OCI-LY3 (cell line): ENCODE measurements around the gene FUZ.

Source experiments
- H2AFZ ChIP-seq: fragments of 200-600, 300-600 bp; shearing (Covaris generic); 2 replicates; pipeline ENCODE4 v1.6.0; 2014; ENCODE audit warnings: antibody characterized with exemption, low read depth, low read length
- H3K27ac ChIP-seq: fragments of 200-600, 300-600 bp; sonication (generic); 2 replicates; pipeline ENCODE4 v1.5.1; 2014; ENCODE audit warnings: mild to moderate bottlenecking, low read length, moderate library complexity, mixed read lengths
- H3K27me3 ChIP-seq: fragments of 200-600, 300-600 bp; sonication (generic); 2 replicates; pipeline ENCODE4 v1.6.1; 2014; ENCODE audit warnings: low read depth, low read length, mixed read lengths
- H3K36me3 ChIP-seq: fragments of 200-600, 300-600 bp; sonication (generic); replicated peaks from 2 replicates; pipeline ENCODE3; 2014; ENCODE audit warnings: low read depth, low read length, mixed read lengths
- H3K4me1 ChIP-seq: fragments of 300-600, 200-600 bp; sonication (generic); 2 replicates; pipeline ENCODE4 v1.6.1; 2014; ENCODE audit warnings: low read length, mixed read lengths
- H3K4me2 ChIP-seq: fragments of 200-600, 300-600 bp; sonication (generic); 2 replicates; pipeline ENCODE4 v1.6.1; 2014; ENCODE audit warnings: low read length, mixed read lengths
- H3K4me3 ChIP-seq: fragments of 300-600, 200-600 bp; sonication (generic); 2 replicates; pipeline ENCODE4 v1.5.1; 2014; ENCODE audit warnings: antibody characterized with exemption, mild to moderate bottlenecking, low read length, moderate library complexity
- H3K79me2 ChIP-seq: fragments of 300-600, 200-600 bp; shearing (Covaris generic); 2 replicates; pipeline ENCODE4 v1.6.1; 2014; ENCODE audit warnings: mild to moderate bottlenecking, low read length, mixed read lengths
- H3K9ac ChIP-seq: fragments of 300-600, 200-600 bp; shearing (Covaris generic); 2 replicates; pipeline ENCODE4 v1.6.0; 2014; ENCODE audit warnings: mild to moderate bottlenecking, low read length, moderate library complexity
- H3K9me3 ChIP-seq: fragments of 200-600, 300-600 bp; shearing (Covaris generic); 2 replicates; pipeline ENCODE4 v1.6.1; 2014; ENCODE audit warnings: low read length, mixed read lengths; ENCODE audit not compliant: insufficient read depth
- H4K20me1 ChIP-seq: fragments of 200-600, 300-600 bp; sonication (generic); 2 replicates; pipeline ENCODE4 v1.6.1; 2016; ENCODE audit warnings: low read length, mixed read lengths; ENCODE audit not compliant: insufficient read depth
- EZH2phosphoT487 ChIP-seq: fragments of 200-600 bp; shearing (Covaris generic); IDR thresholded peaks from 2 replicates; pipeline ENCODE4 v1.6.1; 2018; ENCODE audit warnings: antibody characterized with exemption, mixed run types, low read depth
- TF ChIP-seq, protein P1 (sequence below): fragments of 200-600, 300-600 bp; sonication (generic); IDR thresholded peaks from 2 replicates; pipeline ENCODE4 v1.5.1; 2014; ENCODE audit warnings: antibody characterized with exemption, low read length, low read depth

The FUZ gene

DNA sequence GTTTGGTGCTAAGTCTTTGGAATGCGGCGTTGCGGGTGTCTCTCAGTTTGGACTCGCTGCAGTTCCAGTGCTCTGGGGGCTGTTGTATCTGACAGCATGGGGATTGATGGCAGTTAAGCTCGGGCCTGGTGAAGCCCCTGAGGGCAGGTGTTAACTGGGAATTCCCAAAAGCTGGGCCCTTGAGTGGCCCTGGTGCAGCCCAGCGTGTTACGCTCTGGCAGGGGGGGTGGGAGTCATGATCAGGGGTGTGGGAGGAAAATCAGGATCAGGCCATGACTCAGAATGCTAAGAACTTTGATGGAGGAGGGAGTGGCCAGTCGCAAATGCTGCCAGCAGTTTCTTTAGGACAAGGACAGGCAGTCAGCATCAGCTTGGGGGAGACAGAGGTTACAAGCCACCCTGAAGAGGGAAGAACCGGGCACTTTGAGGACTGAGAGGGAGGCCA, 26.7 kb downstream of the FUZ start:
- H2AFZ ChIP-seq, result no peak overlapping the region
- no peaks in the 10 kb centered on the region for H3K9me3 ChIP-seq
- no peak overlapping the region for H3K4me3 ChIP-seq
- TF ChIP-seq, protein P1, sequence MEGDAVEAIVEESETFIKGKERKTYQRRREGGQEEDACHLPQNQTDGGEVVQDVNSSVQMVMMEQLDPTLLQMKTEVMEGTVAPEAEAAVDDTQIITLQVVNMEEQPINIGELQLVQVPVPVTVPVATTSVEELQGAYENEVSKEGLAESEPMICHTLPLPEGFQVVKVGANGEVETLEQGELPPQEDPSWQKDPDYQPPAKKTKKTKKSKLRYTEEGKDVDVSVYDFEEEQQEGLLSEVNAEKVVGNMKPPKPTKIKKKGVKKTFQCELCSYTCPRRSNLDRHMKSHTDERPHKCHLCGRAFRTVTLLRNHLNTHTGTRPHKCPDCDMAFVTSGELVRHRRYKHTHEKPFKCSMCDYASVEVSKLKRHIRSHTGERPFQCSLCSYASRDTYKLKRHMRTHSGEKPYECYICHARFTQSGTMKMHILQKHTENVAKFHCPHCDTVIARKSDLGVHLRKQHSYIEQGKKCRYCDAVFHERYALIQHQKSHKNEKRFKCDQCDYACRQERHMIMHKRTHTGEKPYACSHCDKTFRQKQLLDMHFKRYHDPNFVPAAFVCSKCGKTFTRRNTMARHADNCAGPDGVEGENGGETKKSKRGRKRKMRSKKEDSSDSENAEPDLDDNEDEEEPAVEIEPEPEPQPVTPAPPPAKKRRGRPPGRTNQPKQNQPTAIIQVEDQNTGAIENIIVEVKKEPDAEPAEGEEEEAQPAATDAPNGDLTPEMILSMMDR, result no peak
- TF ChIP-seq EZH2phosphoT487, result no peak
- H3K79me2 ChIP-seq, result no peaks in the 10 kb centered on the region
- H3K9ac ChIP-seq, result no peak overlapping the region
- H3K36me3 ChIP-seq, result peaks cover 30% of the 10 kb centered on the region
- no peak overlapping the region for H3K4me2 ChIP-seq
- H4K20me1 ChIP-seq, result no peaks in the 10 kb centered on the region
- no peaks in the 10 kb centered on the region for H3K27me3 ChIP-seq
- no peaks in the 10 kb centered on the region for H3K4me1 ChIP-seq
- no peak overlapping the region for H3K27ac ChIP-seq

DNA sequence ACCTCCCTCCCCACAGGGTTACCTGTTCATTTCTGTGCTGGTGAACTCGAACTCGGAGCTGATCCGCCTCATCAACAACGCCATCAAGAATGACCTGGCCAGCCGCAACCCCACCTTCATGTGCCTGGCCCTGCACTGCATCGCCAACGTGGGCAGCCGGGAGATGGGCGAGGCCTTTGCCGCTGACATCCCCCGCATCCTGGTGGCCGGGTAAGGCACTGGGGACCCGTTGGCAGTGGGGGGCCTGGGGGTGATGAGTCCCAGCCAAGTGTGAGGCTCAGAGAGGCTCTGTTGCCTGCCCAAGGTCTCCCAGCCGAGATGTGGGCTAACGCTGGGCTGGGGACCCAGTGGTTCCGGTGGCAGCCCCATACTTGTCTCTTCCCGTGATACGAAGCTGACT, 30.6 kb downstream of the FUZ start:
- no peak overlapping the region for H3K27ac ChIP-seq
- no peak overlapping the region for H2AFZ ChIP-seq
- no peak overlapping the region for H3K9ac ChIP-seq
- peaks cover 24% of the 10 kb centered on the region for H3K36me3 ChIP-seq
- H3K4me2 ChIP-seq, result no peak overlapping the region
- H3K4me1 ChIP-seq, result peaks cover 16% of the 10 kb centered on the region
- H3K27me3 ChIP-seq, result no peaks in the 10 kb centered on the region
- no peaks in the 10 kb centered on the region for H4K20me1 ChIP-seq
- H3K79me2 ChIP-seq, result no peaks in the 10 kb centered on the region
- TF ChIP-seq EZH2phosphoT487, result no peak
- TF ChIP-seq, protein P1, result no peak
- H3K9me3 ChIP-seq, result no peaks in the 10 kb centered on the region
- H3K4me3 ChIP-seq, result no peak overlapping the region

DNA sequence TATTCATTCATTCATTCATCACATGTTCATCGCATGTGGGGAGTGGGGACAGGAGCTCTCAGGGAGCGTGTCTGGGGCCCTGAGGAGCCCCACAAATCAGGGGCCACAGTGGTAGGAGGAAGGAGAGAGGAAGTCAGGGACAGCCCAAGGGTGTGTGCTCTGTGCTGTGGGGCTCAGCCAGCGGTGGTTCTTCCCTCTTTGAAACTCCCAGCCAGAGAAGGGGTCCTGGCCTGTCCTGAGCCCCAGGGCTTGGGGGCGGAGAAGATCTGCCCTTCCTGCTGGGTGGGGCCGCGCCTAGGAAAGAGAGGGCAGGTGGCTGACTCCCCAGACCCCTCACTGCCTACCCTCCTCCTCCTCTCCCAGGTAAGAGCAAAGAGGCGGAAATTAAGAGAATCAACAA, 31.7 kb downstream of the FUZ start:
- no peaks in the 10 kb centered on the region for H3K79me2 ChIP-seq
- H3K4me3 ChIP-seq, result no peak overlapping the region
- H3K9ac ChIP-seq, result no peak overlapping the region
- H2AFZ ChIP-seq, result no peak overlapping the region
- peaks cover 24% of the 10 kb centered on the region for H3K36me3 ChIP-seq
- H4K20me1 ChIP-seq, result no peaks in the 10 kb centered on the region
- peaks cover 16% of the 10 kb centered on the region for H3K4me1 ChIP-seq
- H3K27me3 ChIP-seq, result no peaks in the 10 kb centered on the region
- TF ChIP-seq, protein P1, result no peak
- no peak for TF ChIP-seq EZH2phosphoT487
- no peaks in the 10 kb centered on the region for H3K9me3 ChIP-seq
- no peak overlapping the region for H3K27ac ChIP-seq
- H3K4me2 ChIP-seq, result no peak overlapping the region

DNA sequence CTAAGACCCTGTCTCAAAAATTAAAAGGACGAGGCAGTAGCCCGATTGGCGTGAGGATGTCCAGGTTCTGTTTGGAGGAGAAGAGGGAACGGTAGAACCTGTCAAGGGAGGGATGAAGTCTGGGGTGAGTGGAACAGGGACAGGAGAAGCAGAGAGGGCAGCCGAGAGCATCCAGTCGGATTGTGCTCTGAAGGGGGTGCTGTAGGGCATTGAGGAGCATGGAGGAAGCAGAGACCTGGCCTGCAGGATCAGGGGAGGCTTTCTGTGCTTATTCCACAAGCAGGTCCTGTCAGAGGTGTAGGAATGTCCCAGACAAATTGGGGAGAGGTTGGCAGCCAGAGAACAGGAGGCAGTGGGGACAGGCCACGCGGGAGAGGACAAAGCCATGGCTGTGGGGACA, 32.2 kb downstream of the FUZ start:
- Histone ChIP-seq H3K4me3 (no peak overlapping the region), H3K27ac (no peak overlapping the region), H3K79me2 (no peaks in the 10 kb centered on the region), H2AFZ (no peak overlapping the region), H3K36me3 (peaks cover 24% of the 10 kb centered on the region), H3K27me3 (no peaks in the 10 kb centered on the region), H4K20me1 (peaks cover 3% of the 10 kb centered on the region; the same call in 1 of the 2 replicates), H3K4me2 (no peak overlapping the region), H3K4me1 (peaks cover 16% of the 10 kb centered on the region), H3K9ac (no peak overlapping the region), H3K9me3 (no peaks in the 10 kb centered on the region)
- TF ChIP-seq EZH2phosphoT487, result no peak
- TF ChIP-seq, protein P1, result no peak
